Stimulated activated CD8-positive, alpha-beta memory T cell treated with anti-CD3 and anti-CD28 coated beads, Interleukin-15, amount 100 ng/mL, for 24 hours (primary cell): ENCODE results near the gene DCST2.

ENCODE experiments used
- DNase-seq: peaks from one replicate; pipeline ENCODE4 v3.0.0-alpha.2; 2020; ENCODE audit warnings: low read depth

The DCST2 gene

DNA sequence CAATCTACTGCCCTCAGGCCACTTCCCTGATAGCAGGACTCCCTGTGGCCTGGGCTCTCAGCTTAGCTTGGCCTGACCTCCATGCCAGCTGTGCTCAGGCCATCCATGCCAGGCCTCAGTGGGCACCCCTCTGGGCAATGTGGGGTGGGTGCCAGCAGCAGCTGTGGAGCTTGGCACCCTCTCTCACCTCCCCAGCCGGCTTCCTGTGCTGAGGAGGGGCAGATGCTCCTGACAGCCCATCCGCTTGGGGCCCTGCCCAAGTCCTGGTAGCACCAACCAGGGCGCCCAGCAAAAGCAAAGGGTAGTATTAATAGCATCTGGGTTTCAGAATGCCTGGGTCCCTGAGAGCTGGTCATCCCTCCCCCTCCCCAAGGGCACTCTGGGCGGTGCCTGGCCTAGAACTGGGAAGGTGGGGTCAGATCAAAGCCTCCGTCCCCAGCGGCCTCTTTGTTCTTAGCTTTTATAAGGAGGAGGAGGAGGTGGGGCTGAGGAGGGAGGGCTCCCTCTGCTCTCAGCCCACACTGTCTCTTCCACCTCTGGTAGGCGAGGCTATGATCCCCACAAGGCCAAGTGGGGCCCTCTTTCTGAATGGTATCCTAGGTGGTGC is 36.1 kb upstream of the DCST2 start:
- DNase-seq, result no peak

DNA sequence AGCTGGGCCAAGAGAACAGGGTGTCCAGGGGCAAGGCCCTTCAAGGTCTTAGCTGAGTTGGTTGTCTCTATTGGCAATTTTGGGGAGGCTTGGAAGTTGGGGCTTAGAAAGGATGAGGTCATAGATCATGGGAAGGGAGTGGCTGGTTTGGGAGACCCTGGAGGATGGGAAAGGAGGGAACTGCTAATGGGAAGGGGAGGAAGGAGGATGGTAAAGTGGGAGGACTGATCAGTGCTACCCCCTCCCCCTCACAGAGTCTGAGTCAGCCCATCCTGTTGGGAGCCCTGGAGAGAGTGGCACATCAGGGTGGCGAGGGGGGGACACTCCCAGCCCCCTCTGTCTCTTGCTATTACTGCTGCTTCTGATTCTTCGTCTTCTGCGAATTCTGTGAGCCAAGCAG is 35.0 kb upstream of the DCST2 start:
- no peak for DNase-seq

DNA sequence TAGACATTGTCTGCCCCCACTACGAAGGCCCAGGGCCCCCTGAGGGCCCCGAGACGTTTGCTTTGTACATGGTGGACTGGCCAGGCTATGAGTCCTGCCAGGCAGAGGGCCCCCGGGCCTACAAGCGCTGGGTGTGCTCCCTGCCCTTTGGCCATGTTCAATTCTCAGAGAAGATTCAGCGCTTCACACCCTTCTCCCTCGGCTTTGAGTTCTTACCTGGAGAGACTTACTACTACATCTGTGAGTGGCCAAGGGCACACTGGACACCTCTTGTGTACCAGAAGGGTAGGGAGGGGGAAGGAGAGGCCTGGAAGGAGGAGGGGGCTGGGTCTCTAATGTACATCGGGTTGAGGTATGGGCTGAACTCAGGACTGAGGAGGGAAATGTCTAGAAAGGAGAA is 33.2 kb upstream of the DCST2 start:
- no peak for DNase-seq

DNA sequence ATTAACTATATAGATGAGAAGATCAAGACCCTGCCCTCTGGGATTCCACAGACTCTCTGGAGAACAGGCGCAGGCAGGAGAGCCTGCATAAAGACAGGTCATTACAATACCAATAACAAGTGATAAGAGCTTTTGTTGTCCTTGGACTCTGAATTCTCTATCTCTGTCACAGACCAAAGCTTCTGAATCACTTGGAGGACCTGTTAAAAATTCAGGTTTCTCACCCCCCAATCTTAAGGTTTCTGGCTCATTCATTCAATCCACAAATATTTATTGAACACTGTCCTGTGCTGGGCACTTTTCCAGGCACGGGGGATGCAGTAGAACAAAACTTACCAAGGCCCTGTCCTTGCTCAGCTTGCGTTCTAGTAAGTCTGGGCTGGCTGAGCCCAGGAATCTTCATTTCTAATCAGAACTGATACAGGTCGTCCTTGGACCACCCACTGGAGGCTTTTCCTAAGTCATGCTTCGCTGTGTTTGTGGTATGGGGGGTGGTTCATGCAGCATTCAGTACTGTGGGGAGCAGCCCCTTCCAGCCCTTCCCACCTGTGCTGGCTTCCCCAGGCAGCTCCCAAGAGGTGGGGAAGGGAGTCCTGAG is 31.4 kb upstream of the DCST2 start:
- DNase-seq, result no peak

DNA sequence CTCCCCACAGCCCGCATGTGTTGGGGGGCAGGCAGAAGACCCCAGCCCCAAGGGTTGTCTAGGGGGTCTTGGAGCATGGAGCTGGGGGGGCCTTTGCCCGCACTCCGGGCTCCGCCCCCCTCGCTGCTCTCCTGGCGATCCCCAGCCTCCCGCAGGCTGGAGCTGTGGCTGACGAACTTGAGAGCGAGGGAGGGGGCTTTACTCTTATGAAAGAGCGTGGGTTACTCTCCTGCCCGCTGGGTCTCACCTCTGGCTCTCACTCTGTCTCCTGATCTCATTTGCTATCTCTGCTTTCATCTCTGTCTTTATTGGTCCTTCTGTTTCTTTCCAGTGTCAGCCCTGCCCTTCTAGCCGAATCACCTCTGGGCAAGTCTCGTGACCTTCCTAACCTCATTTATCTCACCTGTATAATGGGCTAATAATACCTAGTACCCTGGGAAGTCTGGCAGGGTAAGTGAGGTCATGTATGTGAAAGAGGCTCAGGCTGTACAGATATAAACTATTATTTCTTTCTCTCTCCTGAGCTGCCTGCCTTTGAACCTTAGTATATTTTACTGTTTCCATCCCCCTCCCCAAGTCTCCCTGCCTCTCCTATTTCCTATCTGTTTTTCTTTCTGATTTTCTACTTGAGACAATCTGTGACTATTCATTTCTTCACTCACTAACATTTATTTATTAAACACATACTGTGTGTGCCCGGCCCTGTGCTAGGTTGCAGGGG is 30.7 kb upstream of the DCST2 start:
- DNase-seq, result no peak

DNA sequence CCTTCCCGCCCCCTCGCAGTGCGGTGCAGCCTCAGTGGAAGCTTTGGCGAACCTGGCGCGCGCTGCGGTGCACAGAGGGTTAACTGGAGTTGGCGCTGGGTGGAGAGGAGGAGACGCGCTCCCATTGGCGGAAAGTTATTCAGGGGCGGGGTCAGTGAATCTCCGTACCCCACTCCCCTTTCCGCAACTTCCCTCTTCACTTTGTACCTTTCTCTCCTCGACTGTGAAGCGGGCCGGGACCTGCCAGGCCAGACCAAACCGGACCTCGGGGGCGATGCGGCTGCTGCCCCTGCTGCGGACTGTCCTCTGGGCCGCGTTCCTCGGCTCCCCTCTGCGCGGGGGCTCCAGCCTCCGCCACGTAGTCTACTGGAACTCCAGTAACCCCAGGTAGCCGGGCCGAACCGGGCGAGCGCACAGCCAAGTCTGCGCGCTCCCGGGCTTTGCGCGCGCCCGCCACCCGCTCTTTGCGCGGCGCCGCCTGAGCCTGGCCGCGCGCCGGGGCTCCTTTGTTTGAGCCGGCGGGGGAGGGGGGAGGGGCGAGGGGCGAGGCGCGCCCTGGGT is 30.0 kb upstream of the DCST2 start, which contains the start of gene EFNA4:
Gene EFNA4 (plus strand): TSS at position 191 of the 561 bp plus-strand sequence. CDS start 84 bp downstream, at position 275.
- DNase-seq, result no peak

DNA sequence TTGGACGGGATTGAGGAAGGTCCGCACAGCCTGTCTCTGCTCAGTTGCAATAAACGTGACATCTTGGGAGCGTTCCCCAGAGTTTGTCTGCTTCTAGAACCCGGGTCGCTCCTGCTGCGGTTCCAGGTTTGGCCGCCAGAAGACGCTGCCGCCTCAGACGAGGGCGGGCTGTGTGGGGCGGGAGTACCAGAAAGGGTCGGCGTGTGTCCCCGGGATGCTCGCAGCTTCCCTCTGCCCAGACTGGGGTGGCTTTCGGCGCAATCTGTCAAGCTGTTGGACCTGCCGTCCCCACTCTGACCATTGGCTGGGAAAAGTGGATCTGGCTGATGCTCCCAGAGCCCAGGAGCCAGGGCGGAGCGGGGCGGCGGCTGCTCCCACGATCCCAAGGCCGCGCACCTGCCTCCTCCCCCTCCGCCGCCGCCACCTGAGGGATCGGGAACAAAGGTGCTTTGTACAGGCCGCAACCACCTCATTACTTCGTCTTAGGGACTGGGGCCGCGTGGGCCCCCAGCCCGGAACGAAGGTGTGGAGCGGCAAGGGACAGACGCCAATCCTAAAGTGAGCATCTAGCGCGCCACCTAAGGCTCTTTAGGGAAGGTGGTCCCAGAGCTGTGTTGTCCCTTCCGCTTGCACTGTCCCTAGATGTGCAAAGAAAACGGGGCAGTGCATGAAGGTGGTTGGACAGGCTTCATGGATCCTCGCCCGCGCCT is 29.3 kb upstream of the DCST2 start:
- peak; percentile 52 for DNase-seq

DNA sequence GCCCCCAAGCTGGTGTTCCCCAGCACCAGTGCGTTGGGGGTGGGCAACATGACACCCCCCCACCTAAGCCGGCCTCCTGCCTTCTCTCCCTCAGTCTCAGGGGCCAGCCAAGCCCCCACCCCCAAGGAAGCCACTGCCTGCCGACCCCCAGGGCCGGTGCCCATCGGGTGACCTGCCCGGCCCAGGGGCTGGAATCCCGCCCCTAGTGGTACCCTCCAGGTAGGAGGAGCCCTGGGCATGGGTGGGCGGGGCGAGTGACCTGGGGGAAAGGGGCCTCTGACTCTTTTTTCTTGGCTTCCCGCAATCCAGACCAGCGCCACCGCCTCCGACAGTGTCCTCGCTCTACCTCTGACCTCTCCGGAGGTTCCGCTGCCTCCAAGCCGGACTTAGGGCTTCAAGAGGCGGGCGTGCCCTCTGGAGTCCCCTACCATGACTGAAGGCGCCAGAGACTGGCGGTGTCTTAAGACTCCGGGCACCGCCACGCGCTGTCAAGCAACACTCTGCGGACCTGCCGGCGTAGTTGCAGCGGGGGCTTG is 28.6 kb upstream of the DCST2 start:
- no peak for DNase-seq

DNA sequence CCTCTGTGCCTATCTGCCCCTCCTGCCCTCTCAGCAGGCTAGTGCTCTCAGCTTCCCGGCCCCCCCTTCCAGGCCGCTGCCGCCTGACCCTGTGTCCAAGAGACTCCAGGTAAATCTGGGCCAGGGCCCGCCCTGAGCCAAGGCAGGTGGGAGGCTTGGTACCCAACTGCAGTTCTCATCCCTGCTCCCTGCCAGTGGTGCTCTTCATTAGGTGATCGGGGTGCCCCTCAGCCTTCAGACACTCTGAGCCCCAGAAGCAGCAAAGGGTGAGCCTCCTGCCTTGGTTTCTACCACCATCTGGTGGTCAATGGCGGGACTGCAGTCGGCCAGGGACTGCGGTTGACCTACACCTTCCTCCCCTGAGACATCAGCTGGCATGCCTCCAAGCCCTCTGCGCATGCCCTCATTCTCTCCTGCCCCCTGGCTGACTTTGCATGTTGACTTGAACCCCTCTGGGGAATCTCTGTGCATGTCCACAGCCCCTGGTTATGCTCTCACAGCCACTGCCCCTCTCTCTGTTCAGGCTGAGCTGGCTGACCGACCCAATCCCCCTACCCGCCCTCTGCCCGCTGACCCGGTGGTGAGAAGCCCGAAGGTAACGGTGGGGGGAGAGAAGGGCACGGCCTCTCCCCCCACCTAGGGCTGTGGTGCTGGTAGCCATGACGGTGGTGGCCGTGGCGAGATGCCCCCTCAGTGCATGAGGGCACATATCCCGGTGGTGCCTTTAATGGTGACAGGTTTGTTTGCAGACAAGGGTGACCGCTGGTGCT is 28.0 kb upstream of the DCST2 start:
- DNase-seq, result peak; percentile 98

DNA sequence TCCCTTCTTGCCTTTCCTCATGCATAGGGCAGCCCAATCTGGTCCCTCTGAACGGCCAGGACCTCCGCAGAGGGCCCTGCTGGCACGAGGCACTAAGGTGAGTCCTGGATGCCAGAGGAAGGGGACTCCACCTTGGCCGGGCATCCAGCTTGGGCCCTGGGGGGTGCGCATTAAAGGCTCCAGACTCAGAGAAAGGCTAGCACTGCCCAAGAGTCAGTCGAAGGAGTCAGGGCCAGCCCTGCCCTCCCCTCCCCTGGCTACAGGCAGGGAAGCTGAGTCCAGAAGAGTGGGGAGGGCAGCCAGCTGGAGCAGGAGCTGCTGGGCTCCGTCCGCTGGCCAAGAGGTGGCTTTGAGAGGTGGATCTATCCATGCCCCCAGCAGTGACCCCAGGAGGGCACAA is 27.2 kb upstream of the DCST2 start:
- no peak for DNase-seq

DNA sequence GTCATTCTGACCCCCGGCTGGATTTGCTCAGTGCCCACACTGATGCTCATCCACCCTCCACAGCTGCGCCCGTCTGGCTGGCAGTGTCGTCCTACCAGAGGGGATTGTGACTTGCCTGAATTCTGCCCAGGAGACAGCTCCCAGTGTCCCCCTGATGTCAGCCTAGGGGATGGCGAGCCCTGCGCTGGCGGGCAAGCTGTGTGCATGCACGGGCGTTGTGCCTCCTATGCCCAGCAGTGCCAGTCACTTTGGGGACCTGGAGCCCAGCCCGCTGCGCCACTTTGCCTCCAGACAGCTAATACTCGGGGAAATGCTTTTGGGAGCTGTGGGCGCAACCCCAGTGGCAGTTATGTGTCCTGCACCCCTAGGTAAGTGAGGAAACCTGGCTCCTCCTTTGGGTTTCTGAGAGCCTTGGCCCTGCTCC is 24.2 kb upstream of the DCST2 start:
- no peak for DNase-seq

DNA sequence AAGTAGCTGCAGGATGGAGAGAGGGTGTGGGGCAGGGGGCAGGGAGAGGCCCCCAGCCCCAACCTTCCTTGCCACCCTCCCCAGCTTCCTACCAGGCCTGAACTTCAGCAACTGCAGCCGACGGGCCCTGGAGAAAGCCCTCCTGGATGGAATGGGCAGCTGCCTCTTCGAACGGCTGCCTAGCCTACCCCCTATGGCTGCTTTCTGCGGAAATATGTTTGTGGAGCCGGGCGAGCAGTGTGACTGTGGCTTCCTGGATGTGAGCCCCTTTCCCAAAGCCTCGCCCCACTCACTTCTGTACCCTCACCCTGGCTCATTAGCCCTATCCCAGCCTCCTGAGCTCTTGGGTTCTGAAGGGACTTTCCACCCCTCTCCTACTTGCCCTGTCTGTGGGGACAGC is 23.5 kb upstream of the DCST2 start:
- no peak for DNase-seq

DNA sequence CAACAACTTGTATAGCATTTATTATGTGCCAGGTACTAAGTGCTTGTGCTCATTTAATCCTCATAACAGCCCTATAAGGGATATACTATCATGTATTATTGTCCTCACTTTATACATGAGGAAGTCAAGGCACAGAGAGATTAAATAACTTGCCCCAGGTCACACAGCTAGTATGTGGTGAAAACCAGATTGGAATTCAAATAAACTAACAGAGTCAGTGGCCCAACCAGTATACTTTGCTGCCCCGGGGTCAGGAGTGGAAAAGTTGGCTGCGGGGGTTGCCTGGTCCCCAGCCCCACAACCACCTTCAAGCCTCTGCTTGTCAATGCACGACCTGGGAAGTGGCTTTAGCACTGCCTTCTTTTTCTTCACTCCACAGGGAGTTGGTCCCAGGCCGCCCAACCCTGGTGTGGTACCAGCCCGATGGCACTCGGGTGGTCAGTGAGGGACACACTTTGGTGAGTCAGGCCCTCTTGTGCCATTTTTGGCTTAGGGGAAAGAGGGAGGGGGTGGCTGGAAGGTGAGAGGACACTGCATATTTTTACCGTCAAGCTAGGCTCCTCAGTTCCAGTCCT is 20.0 kb upstream of the DCST2 start:
- DNase-seq, result no peak

DNA sequence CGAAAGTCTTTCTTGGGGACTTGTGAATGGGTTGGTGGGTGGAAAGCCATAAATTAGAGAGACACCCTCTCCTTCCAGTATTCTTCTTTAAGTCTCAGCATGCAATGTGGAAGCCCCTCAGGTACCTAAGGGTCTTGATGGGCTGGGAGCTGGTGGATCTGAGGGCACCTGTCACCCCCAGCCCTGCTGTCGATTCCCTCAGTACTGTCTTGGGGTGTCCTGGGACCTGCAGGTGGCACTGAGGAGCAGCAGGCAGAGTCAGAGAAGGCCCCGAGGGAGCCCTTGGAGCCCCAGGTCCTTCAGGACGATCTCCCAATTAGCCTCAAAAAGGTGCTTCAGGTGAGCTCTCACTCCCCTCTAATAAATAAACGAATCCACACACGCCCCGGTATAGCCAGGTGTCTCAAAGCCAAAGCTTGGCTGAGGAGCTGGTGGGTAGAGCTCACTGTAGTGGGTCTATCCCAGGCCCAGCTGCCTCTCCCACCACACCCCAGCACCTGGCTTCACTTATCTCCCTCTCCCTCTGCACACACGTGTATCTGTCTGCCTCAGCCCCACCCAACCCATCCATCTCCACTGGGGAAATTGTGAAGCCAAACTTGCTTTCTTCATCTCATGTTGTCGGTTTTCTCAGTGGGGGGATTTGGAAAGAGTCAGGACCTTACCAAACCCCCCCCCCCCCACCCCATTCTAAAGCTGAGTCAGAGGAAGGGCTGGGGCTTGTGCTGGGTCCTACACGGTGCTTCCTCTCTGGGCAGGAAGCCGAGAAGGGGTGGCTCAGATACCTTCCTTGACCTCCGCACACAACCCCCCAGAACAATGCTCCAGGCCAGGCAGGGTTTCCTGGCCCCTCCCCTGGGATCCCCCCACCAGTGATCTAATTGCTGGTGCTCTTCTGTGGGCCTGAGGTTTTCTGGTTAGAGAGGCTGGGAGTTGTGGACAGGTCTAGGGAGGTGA is 19.1 kb upstream of the DCST2 start:
- no peak for DNase-seq

DNA sequence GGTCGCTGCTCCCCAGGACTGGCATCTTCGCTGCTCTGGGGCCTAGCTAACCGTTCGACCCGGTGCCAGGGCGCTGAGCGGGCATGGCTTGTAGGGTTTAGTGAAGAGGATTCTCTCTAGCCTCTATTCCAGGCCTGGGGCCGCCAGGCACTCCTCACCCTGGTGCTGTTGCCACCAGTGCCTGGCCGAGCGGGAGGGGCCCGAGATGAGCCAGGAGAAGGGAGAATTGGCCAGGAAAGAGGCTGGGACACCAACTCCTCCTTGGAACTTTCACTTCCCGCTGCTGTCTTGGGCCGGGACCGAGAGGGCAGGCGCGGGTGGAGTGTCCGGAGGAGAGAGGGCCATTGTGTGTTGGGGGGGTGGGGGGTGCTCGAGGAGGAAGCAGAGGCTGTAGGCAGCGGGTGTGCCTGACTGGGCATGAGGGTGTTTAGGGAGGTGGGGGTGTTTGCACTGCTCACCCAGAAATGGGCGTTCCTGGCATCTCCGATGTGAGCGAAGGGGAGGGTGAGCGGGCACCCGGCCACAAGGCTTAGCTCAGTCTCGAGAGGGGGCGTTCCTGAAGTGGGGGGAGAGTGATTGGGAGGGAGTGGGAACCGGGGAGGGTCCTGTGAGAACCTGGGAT is 18.3 kb upstream of the DCST2 start:
- no peak for DNase-seq

DNA sequence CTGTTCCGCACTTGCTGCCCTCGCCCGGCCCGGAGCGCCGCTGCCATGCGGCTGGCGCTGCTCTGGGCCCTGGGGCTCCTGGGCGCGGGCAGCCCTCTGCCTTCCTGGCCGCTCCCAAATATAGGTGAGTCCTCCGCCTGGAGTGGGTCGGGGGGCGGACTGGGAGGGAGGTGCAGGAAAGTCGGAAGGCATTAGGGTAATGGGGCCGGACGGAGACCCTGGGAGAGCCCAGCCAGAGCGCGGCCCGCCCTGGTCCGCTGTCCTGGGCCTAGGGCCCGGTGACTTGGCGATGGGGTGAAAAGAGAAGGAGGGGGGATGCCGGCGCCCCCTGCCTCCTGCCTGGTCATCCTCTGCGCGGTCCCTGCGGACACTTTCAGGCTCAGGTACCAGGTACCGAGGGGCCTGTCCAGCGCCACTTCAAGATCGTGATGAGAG is 17.8 kb upstream of the DCST2 start:
- no peak for DNase-seq

DNA sequence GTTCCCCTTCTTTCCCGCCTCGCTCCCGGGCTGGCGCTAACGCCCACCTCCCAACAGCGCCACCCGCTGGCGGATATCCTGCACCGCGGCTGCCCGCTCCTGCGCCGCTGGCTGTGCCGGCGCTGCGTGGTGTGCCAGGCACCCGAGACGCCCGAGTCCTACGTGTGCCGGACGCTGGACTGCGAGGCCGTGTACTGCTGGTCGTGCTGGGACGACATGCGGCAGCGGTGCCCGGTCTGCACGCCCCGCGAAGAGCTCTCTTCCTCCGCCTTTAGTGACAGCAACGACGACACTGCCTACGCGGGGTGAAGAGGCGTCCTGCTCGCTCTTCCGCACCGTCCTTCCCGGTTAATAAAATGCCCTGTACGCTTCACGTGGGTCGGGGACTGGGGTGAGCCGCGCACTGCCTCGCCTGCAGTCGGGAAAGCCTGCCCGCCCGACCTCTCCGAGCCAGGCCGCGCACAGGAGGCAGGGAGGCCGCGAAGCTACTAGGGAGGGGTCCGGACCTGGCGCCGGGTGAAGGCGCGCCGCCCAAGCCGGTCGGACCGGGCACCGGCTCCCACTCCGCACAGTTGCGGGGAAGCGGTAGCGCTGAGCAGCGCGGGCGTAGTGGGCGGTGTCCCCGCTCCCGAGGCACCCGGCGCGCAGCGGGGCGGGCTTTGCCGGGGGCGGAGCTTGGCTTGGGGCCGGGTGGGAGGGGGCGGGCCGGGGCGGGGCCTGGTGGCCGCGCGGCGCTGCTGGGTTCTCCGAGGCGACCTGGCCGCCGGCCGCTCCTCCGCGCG is 17.2 kb upstream of the DCST2 start, which contains the start of gene ADAM15:
Gene ADAM15 (plus strand): TSS at position 757 of the 782 bp plus-strand sequence. CDS start 71 bp downstream, outside the sequence.
- peak; percentile 66 for DNase-seq
